Measurements from ENCODE around the gene RALGAPA2. TPM values are rescaled to one million over a fixed set of nuclear protein-coding genes. Genes with fewer than 3 reads are reported as not detected.

The RALGAPA2 gene
- total RNA-seq, 4 donors from 2014 or later: 18.4 to 27.4 (median 25.2) TPM

DNA sequence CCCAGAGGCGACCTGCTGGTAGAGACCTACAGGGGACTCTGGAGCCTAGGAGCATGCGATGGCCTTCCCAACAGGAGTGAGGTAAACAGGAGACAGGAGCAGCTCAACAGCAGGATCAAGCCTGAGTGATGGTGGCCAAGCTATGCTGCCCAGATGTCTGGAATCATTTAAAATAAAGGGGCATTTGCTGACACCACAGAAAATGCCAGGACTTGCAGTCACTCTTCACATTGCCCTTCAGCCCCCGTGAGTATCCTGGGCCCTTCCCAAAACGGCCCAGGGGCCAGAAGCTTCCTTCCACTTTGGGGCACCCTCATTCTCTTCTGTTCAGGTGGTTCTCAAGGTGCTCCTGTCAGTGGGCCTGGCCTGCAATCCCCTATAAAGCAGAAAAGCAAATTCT is 321.3 kb downstream of the RALGAPA2 start:
- Histone ChIP-seq H3K36me3 (peaks cover 0 to 58% of the 10 kb centered on the region in 2 donors), H3K9me3 (no peaks in the 10 kb centered on the region), H3K4me1 (no peaks in the 10 kb centered on the region), H3K27ac (no peak overlapping the region), H3K4me3 (no peak overlapping the region), H3K27me3 (no peaks in the 10 kb centered on the region)
- no peak for ATAC-seq
- WGBS, 2 donors (ENCODE audit: low coverage in 1 of 2): 88% methylated on average over 3 of the region's 4 CpGs; no CpG with 5 or more reads in 1 of the 2 donors
- TF ChIP-seq, protein P1, sequence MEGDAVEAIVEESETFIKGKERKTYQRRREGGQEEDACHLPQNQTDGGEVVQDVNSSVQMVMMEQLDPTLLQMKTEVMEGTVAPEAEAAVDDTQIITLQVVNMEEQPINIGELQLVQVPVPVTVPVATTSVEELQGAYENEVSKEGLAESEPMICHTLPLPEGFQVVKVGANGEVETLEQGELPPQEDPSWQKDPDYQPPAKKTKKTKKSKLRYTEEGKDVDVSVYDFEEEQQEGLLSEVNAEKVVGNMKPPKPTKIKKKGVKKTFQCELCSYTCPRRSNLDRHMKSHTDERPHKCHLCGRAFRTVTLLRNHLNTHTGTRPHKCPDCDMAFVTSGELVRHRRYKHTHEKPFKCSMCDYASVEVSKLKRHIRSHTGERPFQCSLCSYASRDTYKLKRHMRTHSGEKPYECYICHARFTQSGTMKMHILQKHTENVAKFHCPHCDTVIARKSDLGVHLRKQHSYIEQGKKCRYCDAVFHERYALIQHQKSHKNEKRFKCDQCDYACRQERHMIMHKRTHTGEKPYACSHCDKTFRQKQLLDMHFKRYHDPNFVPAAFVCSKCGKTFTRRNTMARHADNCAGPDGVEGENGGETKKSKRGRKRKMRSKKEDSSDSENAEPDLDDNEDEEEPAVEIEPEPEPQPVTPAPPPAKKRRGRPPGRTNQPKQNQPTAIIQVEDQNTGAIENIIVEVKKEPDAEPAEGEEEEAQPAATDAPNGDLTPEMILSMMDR (IDR thresholded peaks at IDR 0.05): no peak
- TF ChIP-seq EP300 (IDR thresholded peaks at IDR 0.05): no peak

DNA sequence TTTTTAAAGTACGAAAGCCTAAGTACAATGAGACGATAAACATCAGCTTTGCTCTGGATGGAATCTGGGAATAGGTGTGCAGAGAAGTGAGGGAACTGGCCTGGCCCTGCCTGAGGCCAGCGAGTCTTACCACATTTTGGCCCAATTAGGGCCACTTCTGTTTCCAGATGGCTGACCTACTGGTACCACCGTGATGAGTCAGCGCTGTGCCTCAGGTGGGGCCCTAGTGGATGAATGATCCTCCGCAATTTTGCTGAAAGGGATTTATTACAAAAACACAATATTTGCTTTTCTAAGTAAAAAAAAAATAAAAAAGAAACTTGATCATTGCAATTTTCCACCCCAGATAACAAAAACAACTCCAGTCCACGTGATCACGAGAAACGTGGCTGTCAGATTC is 322.1 kb downstream of the RALGAPA2 start:
- TF ChIP-seq POLR2AphosphoS5 (IDR thresholded peaks at IDR 0.05): no peak
- no peak for TF ChIP-seq EP300 (IDR thresholded peaks at IDR 0.05)
- Histone ChIP-seq H3K4me3 (no peak overlapping the region), H3K36me3 (peaks cover 0 to 51% of the 10 kb centered on the region in 2 donors), H3K9me3 (no peaks in the 10 kb centered on the region), H3K27ac (no peak overlapping the region), H3K4me1 (no peaks in the 10 kb centered on the region), H3K27me3 (peaks cover 3% of the 10 kb centered on the region)
- ATAC-seq: no peak
- WGBS, 2 donors (ENCODE audit: low coverage in 1 of 2): 96 to 98% methylated on average over 5 to 9 of the region's 9 CpGs

DNA sequence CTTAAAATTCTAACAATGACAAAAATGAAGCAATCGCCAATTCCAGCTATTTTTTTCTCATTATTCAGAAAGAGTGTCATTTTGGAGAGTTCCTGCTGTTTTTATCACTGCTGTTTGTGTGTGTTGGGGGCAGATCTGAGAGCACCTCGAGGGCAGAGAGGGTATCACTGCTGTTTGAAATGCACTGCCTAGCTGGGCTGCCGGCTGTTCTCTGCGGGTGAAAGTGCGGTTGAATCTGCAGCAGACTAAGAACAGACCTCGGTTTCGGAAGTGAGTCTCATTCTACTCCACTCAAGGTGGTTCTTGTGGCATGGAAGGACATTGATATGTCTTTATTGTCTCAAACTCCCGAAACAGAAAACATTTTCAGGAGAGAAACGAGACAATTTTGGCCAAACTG is 326.3 kb downstream of the RALGAPA2 start:
- TF ChIP-seq EP300 (IDR thresholded peaks at IDR 0.05): no peak
- no peak for TF ChIP-seq POLR2A (IDR thresholded peaks at IDR 0.05)
- TF ChIP-seq POLR2AphosphoS5 (IDR thresholded peaks at IDR 0.05): no peak
- TF ChIP-seq, protein P1 (IDR thresholded peaks at IDR 0.05): no peak
- Histone ChIP-seq H3K36me3 (peaks cover 0 to 16% of the 10 kb centered on the region in 2 donors), H3K4me1 (no peaks in the 10 kb centered on the region), H3K27ac (no peak overlapping the region), H3K9me3 (peaks cover 0 to 1% (median 0%) of the 10 kb centered on the region in 3 donors), H3K4me3 (no peak overlapping the region), H3K27me3 (peaks cover 33% of the 10 kb centered on the region)
- ATAC-seq: no peak
- WGBS, 2 donors (ENCODE audit: low coverage in 1 of 2): 39 to 47% methylated on average over 6 to 7 of the region's 9 CpGs

DNA sequence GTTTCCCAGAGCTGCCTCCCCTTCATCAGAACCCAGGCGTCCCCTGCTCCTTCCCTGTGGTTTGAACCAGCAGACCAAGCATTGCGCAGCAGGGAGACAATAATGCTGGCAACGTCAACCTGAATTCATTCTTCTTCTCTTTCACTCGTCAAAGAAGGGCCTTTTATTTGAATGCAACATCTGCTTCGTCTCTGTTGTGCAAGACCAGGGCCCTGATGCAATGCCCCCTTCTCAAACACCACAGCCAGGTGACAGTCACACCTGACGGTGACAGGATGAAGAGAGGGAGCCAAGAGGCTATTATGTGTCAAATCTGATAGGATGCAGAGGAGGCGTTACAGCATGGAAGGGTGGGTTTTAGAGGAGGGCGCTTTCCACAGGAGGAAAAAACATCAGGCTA is 336.6 kb downstream of the RALGAPA2 start:
- ATAC-seq: no peak
- 47 to 60% methylated on average over 4 to 8 of the region's 8 CpGs for WGBS, 2 donors (ENCODE audit: low coverage in 1 of 2)
- H3K27ac ChIP-seq: no peak overlapping the region
- no peak overlapping the region for H3K4me3 ChIP-seq
- no peaks in the 10 kb centered on the region for H3K4me1 ChIP-seq
- H3K36me3 ChIP-seq: no peaks in the 10 kb centered on the region
- no peak for TF ChIP-seq POLR2A (IDR thresholded peaks at IDR 0.05)
- TF ChIP-seq, protein P1 (IDR thresholded peaks at IDR 0.05): no peak
- no peak for TF ChIP-seq EP300 (IDR thresholded peaks at IDR 0.05)
- no peak for TF ChIP-seq POLR2AphosphoS5 (IDR thresholded peaks at IDR 0.05)
- peaks cover 0 to 4% (median 0%) of the 10 kb centered on the region in 3 donors for H3K9me3 ChIP-seq
- H3K27me3 ChIP-seq: peaks cover 62% of the 10 kb centered on the region

DNA sequence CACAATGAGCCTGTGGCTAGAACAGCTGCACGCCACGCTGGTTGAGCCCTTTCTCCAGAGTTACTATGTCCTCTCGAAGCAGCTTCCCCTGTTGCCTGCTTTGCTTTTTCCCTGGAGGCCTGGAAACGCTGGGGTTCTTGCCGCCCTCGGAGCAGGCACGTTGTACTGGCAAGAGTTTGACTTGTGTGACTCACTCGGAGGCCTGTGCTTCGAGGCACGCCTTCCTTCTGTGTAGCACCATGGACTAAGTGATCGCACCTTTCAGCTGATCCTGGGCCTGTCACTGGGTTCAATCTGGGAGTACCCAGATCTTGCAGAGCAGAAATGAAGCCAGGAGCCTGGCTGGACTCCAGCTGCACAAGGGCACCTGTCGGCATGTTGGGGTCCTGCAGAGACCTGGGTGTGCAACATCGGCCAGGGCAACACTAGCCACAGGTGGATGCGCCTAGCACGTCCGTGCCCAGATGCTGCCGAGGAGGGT is 339.3 kb downstream of the RALGAPA2 start:
- Histone ChIP-seq H3K4me3 (no peak overlapping the region), H3K36me3 (no peaks in the 10 kb centered on the region), H3K27me3 (peaks cover 81% of the 10 kb centered on the region), H3K9me3 (no peaks in the 10 kb centered on the region), H3K27ac (no peak overlapping the region), H3K4me1 (peaks cover 0 to 18% (median 0%) of the 10 kb centered on the region in 3 donors)
- WGBS, 2 donors (ENCODE audit: low coverage in 1 of 2): 30 to 31% methylated on average over 2 to 7 of the region's 17 CpGs
- no peak for ATAC-seq
- TF ChIP-seq POLR2A (IDR thresholded peaks at IDR 0.05): no peak
- TF ChIP-seq, protein P1 (IDR thresholded peaks at IDR 0.05): no peak
- TF ChIP-seq POLR2AphosphoS5 (IDR thresholded peaks at IDR 0.05): no peak
- TF ChIP-seq EP300 (IDR thresholded peaks at IDR 0.05): no peak
